ENCODE measurements around the gene FBXO2. TPM values are rescaled to one million over a fixed set of nuclear protein-coding genes. Genes with fewer than 3 reads are reported as not detected.

The FBXO2 gene
- total RNA-seq, 1 experiment from 2014 or later: 81.1 TPM

DNA sequence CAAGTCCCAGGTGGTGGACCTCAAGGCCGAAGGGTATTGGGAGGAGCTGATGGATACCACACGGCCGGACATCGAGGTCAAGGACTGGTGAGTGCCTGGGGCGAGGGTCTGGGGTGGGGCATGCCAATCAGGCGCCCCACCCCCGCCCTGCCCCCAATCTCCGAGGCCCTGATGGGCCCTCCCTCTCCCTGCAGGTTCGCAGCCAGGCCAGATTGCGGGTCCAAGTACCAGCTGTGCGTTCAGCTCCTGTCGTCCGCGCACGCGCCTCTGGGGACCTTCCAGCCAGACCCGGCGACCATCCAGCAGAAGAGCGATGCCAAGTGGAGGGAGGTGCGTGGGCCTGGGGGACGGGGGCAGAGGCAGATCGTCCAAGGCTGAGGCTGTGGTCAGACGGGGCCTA is 4.3 kb upstream of the FBXO2 start:
- no peak for TF ChIP-seq EZH2 (IDR thresholded peaks at IDR 0.05)
- TF ChIP-seq YY1 (IDR thresholded peaks at IDR 0.05; ENCODE audit: extremely low read depth, insufficient replicate concordance, low read depth, low read length): no peak
- TF ChIP-seq, protein P1, sequence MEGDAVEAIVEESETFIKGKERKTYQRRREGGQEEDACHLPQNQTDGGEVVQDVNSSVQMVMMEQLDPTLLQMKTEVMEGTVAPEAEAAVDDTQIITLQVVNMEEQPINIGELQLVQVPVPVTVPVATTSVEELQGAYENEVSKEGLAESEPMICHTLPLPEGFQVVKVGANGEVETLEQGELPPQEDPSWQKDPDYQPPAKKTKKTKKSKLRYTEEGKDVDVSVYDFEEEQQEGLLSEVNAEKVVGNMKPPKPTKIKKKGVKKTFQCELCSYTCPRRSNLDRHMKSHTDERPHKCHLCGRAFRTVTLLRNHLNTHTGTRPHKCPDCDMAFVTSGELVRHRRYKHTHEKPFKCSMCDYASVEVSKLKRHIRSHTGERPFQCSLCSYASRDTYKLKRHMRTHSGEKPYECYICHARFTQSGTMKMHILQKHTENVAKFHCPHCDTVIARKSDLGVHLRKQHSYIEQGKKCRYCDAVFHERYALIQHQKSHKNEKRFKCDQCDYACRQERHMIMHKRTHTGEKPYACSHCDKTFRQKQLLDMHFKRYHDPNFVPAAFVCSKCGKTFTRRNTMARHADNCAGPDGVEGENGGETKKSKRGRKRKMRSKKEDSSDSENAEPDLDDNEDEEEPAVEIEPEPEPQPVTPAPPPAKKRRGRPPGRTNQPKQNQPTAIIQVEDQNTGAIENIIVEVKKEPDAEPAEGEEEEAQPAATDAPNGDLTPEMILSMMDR (IDR thresholded peaks at IDR 0.05 in 2 of 3, conservative IDR thresholded peaks at IDR 0.05 in 1 of 3; ENCODE audit: borderline replicate concordance in 1 of 3, insufficient read depth in 1 of 3, low read depth in 2 of 3, low read length in 2 of 3): no peak
- no peak for TF ChIP-seq ELF1 (IDR thresholded peaks at IDR 0.05; ENCODE audit: borderline replicate concordance, low read depth)
- TF ChIP-seq RAD21 (IDR thresholded peaks at IDR 0.05; ENCODE audit: low read depth): no peak
- no peak for TF ChIP-seq ZNF274 (IDR thresholded peaks at IDR 0.05; ENCODE audit: low read depth, low read length)
- TF ChIP-seq SIN3A (IDR thresholded peaks at IDR 0.05; ENCODE audit: low read depth): no peak
- TF ChIP-seq FOSL1 (IDR thresholded peaks at IDR 0.05; ENCODE audit: low read depth): no peak
- no peak for TF ChIP-seq TCF7L2 (IDR thresholded peaks at IDR 0.05; ENCODE audit: borderline replicate concordance, extremely low read depth, insufficient read depth, insufficient read length)
- TF ChIP-seq POLR2A (IDR thresholded peaks at IDR 0.05; ENCODE audit: borderline replicate concordance, extremely low read depth, insufficient read depth, insufficient read length): no peak
- no peak for TF ChIP-seq SRF (IDR thresholded peaks at IDR 0.05; ENCODE audit: low read depth)
- TF ChIP-seq, protein P2, sequence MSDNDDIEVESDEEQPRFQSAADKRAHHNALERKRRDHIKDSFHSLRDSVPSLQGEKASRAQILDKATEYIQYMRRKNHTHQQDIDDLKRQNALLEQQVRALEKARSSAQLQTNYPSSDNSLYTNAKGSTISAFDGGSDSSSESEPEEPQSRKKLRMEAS (IDR thresholded peaks at IDR 0.05): no peak
- no peak for TF ChIP-seq ATF3 (IDR thresholded peaks at IDR 0.05)
- no peak for TF ChIP-seq EGR1 (IDR thresholded peaks at IDR 0.05; ENCODE audit: low read depth)
- TF ChIP-seq, protein P3, sequence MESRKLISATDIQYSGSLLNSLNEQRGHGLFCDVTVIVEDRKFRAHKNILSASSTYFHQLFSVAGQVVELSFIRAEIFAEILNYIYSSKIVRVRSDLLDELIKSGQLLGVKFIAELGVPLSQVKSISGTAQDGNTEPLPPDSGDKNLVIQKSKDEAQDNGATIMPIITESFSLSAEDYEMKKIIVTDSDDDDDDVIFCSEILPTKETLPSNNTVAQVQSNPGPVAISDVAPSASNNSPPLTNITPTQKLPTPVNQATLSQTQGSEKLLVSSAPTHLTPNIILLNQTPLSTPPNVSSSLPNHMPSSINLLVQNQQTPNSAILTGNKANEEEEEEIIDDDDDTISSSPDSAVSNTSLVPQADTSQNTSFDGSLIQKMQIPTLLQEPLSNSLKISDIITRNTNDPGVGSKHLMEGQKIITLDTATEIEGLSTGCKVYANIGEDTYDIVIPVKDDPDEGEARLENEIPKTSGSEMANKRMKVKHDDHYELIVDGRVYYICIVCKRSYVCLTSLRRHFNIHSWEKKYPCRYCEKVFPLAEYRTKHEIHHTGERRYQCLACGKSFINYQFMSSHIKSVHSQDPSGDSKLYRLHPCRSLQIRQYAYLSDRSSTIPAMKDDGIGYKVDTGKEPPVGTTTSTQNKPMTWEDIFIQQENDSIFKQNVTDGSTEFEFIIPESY (IDR thresholded peaks at IDR 0.05; ENCODE audit: extremely low read depth, insufficient replicate concordance, low read length): no peak
- no peak for TF ChIP-seq REST (IDR thresholded peaks at IDR 0.05; ENCODE audit: low read depth)
- TF ChIP-seq CBX3 (IDR thresholded peaks at IDR 0.05; ENCODE audit: low read depth): no peak
- TF ChIP-seq JUND (IDR thresholded peaks at IDR 0.05): no peak
- Histone ChIP-seq H4K20me1 (ENCODE audit: insufficient read depth) (no peaks in the 10 kb centered on the region), H3K9ac (ENCODE audit: low read length) (no peak overlapping the region), H3K27me3 (ENCODE audit: insufficient read depth, low read length) (no peaks in the 10 kb centered on the region), H3K36me3 (ENCODE audit: control insufficient read depth in 1 of 2, insufficient read depth in 2 of 2, low read length in 2 of 2) (peaks cover 19 to 25% of the 10 kb centered on the region in 2 experiments), H3K9me3 (ENCODE audit: control insufficient read depth in 1 of 2, insufficient read depth in 1 of 2, low read depth in 1 of 2, low read length in 2 of 2) (no peaks in the 10 kb centered on the region), H3K4me3 (replicated peaks in 1 of 2; ENCODE audit: low read depth in 1 of 2, low read length in 2 of 2) (no peak overlapping the region), H3K9me2 (ENCODE audit: insufficient read depth) (no peaks in the 10 kb centered on the region), H3K27ac (ENCODE audit: low read depth, low read length) (no peak overlapping the region), H3K79me2 (ENCODE audit: insufficient read depth, low read length) (peaks cover 10% of the 10 kb centered on the region; the same call in 1 of the 2 replicates), H3K4me1 (ENCODE audit: control insufficient read depth in 1 of 2, insufficient read depth in 2 of 2, low read length in 2 of 2) (peaks cover 12 to 26% of the 10 kb centered on the region in 2 experiments), H2AFZ (ENCODE audit: low read depth, low read length, poor library complexity, severe bottlenecking) (no peak overlapping the region), H3K4me2 (ENCODE audit: low read length) (no peak overlapping the region)
- RAD21 ChIA-PET (ENCODE audit: low non-redundant PET in 1 of 2, low total read pairs in 2 of 2, uncharacterized antibody in 2 of 2, unreplicated experiment in 2 of 2): no interaction called here
- POLR2A ChIA-PET: no interaction called here
- ATAC-seq: no peak
- CTCF ChIA-PET: interaction anchor here (0.5 kb wide), 1 partner anchor 59 kb away, joined by 4 read pairs; no protein-coding TSS in a partner anchor
- no peak for DNase-seq (ENCODE audit: low read depth, low spot score)
- no TSS peak for BruUV-seq (replicated peaks)
- intact Hi-C loops (cut with micrococcal nuclease): no loop called here
